ENCODE measurements around the gene EIF4G1. TPM values are rescaled to one million over a fixed set of nuclear protein-coding genes. Genes with fewer than 3 reads are reported as not detected.

EIF4G1 gene
- polyA plus RNA-seq, 1 donor from 2014 or later = 66.9 TPM

DNA sequence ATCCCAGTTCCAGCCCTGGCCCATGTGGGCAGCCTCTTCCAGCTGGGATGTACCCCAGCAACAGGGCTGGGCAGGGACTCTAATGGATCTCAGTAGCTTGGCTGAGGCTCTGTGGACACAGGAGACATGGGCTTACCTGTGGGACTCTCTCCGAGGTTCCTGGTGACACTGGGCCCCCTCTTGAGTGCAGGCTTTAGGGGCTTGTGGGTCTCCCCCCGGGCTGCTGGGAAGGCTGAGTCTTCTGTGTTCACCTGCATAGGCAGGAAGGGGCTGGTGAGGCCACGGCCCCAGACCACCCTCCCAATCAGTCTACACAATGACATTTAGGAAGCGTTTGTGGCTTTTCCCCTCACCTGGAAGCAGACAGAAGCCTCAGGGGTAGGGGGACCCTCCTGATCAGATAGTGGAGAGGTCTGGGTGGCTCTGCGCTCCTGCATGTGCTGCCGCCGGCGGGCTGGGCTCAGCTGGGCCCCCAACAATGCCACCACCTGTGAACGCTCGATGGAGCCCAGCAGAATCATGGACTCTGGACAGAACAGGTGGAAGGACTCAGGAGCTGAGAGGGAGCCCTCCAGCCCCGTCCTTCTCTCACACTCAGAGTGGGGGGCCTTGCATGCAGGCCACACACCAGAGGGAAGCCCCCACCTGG lies 38.6 kb downstream of the EIF4G1 start:
- Histone ChIP-seq H3K9ac (ENCODE audit: low read length) (no peak overlapping the region), H3K27ac (ENCODE audit: low read length) (no peak overlapping the region), H3K27me3 (ENCODE audit: insufficient read depth, low read depth, low read length) (no peaks in the 10 kb centered on the region), H2AFZ (ENCODE audit: low read depth, low read length) (no peak overlapping the region), H3K9me2 (ENCODE audit: insufficient read depth, low read length) (no peaks in the 10 kb centered on the region), H3F3A (ENCODE audit: insufficient read depth, low read length, poor library complexity, severe bottlenecking) (no peaks in the 10 kb centered on the region), H3K79me2 (replicated peaks; ENCODE audit: insufficient read depth, low read length) (no peaks in the 10 kb centered on the region), H3K9me3 (ENCODE audit: low read length) (no peaks in the 10 kb centered on the region), H3K4me2 (ENCODE audit: low read length) (no peak overlapping the region), H4K20me1 (ENCODE audit: insufficient read depth) (no peaks in the 10 kb centered on the region), H3K36me3 (ENCODE audit: insufficient read depth, low read length) (no peaks in the 10 kb centered on the region), H3K4me3 (ENCODE audit: low read length) (no peak overlapping the region)
- TF ChIP-seq TAF1 (IDR thresholded peaks at IDR 0.05; ENCODE audit: low read depth) (no peak), POLR2AphosphoS5 (IDR thresholded peaks at IDR 0.05) (no peak), RAD21 (conservative IDR thresholded peaks at IDR 0.05) (no peak), SMC3 (conservative IDR thresholded peaks at IDR 0.05; ENCODE audit: poor library complexity) (no peak)

DNA sequence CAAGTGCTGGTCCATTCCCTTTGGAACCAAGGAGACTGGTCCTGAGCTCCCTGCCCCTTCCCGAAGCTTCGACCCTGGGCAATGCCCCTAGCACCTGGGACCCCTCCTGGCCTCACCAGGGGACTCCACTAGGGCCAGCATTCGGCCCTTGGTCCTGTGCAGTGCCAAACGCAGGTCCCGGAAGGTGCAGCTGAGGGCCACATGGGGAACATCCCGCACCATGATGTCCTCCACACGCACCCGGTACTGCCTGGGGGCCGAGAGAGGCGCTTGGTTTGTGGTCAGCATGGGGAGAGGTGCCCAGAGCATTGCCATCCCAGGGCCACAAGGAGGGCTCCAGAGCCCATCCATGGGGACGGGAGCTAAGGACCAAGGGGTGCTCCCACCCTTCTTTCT lies 39.1 kb downstream of the EIF4G1 start:
- Histone ChIP-seq H3K4me3 (ENCODE audit: low read length) (no peak overlapping the region), H2AFZ (ENCODE audit: low read depth, low read length) (no peak overlapping the region), H3K9me3 (ENCODE audit: low read length) (no peaks in the 10 kb centered on the region), H3F3A (ENCODE audit: insufficient read depth, low read length, poor library complexity, severe bottlenecking) (no peaks in the 10 kb centered on the region), H3K9ac (ENCODE audit: low read length) (no peak overlapping the region), H3K27me3 (ENCODE audit: insufficient read depth, low read depth, low read length) (no peaks in the 10 kb centered on the region), H4K20me1 (ENCODE audit: insufficient read depth) (no peaks in the 10 kb centered on the region), H3K36me3 (ENCODE audit: insufficient read depth, low read length) (no peaks in the 10 kb centered on the region), H3K9me2 (ENCODE audit: insufficient read depth, low read length) (no peaks in the 10 kb centered on the region), H3K27ac (ENCODE audit: low read length) (no peak overlapping the region), H3K79me2 (replicated peaks; ENCODE audit: insufficient read depth, low read length) (no peaks in the 10 kb centered on the region), H3K4me2 (ENCODE audit: low read length) (no peak overlapping the region)
- TF ChIP-seq, protein P1, sequence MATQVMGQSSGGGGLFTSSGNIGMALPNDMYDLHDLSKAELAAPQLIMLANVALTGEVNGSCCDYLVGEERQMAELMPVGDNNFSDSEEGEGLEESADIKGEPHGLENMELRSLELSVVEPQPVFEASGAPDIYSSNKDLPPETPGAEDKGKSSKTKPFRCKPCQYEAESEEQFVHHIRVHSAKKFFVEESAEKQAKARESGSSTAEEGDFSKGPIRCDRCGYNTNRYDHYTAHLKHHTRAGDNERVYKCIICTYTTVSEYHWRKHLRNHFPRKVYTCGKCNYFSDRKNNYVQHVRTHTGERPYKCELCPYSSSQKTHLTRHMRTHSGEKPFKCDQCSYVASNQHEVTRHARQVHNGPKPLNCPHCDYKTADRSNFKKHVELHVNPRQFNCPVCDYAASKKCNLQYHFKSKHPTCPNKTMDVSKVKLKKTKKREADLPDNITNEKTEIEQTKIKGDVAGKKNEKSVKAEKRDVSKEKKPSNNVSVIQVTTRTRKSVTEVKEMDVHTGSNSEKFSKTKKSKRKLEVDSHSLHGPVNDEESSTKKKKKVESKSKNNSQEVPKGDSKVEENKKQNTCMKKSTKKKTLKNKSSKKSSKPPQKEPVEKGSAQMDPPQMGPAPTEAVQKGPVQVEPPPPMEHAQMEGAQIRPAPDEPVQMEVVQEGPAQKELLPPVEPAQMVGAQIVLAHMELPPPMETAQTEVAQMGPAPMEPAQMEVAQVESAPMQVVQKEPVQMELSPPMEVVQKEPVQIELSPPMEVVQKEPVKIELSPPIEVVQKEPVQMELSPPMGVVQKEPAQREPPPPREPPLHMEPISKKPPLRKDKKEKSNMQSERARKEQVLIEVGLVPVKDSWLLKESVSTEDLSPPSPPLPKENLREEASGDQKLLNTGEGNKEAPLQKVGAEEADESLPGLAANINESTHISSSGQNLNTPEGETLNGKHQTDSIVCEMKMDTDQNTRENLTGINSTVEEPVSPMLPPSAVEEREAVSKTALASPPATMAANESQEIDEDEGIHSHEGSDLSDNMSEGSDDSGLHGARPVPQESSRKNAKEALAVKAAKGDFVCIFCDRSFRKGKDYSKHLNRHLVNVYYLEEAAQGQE (IDR thresholded peaks at IDR 0.05; ENCODE audit: borderline replicate concordance) = no peak
- TF ChIP-seq, protein P2, sequence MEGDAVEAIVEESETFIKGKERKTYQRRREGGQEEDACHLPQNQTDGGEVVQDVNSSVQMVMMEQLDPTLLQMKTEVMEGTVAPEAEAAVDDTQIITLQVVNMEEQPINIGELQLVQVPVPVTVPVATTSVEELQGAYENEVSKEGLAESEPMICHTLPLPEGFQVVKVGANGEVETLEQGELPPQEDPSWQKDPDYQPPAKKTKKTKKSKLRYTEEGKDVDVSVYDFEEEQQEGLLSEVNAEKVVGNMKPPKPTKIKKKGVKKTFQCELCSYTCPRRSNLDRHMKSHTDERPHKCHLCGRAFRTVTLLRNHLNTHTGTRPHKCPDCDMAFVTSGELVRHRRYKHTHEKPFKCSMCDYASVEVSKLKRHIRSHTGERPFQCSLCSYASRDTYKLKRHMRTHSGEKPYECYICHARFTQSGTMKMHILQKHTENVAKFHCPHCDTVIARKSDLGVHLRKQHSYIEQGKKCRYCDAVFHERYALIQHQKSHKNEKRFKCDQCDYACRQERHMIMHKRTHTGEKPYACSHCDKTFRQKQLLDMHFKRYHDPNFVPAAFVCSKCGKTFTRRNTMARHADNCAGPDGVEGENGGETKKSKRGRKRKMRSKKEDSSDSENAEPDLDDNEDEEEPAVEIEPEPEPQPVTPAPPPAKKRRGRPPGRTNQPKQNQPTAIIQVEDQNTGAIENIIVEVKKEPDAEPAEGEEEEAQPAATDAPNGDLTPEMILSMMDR (IDR thresholded peaks at IDR 0.05; ENCODE audit: poor library complexity, severe bottlenecking) = no peak

DNA sequence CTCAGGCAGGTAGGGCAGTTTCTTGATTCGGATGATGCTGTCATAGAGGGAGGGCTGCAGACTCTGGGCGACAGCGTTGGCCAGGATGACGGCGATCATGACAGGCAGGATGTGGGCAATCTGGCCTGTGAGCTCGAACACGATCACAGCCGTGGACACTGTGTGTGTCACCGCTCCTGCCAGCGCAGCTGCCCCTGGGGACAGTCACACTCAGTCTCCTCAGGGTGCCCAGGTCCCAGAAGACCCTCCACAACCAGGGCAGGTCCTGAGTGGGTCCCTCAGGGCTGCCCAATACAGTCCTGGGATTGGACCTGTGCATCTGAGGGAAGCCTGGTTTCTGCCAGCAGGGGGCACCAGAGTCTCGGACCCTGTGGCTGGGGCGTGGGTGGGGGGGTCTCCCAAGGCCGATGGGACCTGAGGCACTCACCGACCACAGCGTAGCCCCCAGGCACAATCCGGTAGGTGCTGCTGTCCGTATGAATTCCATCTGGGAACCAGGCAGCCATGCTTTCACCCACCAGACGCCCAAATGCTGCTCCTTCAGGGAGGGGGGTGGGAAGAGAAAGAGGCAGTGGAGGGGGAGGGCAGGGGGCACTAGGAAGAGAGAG lies 39.8 kb downstream of the EIF4G1 start:
- no peaks in the 10 kb centered on the region for H4K20me1 ChIP-seq (ENCODE audit: insufficient read depth)
- H3K9me3 ChIP-seq (ENCODE audit: low read length) = no peaks in the 10 kb centered on the region
- H2AFZ ChIP-seq (ENCODE audit: low read depth, low read length) = no peak overlapping the region
- H3K9ac ChIP-seq (ENCODE audit: low read length) = no peak overlapping the region
- no peaks in the 10 kb centered on the region for H3F3A ChIP-seq (ENCODE audit: insufficient read depth, low read length, poor library complexity, severe bottlenecking)
- no peak overlapping the region for H3K4me3 ChIP-seq (ENCODE audit: low read length)
- peak; percentile 30 for TF ChIP-seq SMC3 (conservative IDR thresholded peaks at IDR 0.05; ENCODE audit: poor library complexity)
- TF ChIP-seq, protein P2 (IDR thresholded peaks at IDR 0.05; ENCODE audit: poor library complexity, severe bottlenecking) = peak; percentile 55
- TF ChIP-seq, protein P1 (IDR thresholded peaks at IDR 0.05; ENCODE audit: borderline replicate concordance) = no peak
- H3K36me3 ChIP-seq (ENCODE audit: insufficient read depth, low read length) = no peaks in the 10 kb centered on the region
- no peaks in the 10 kb centered on the region for H3K79me2 ChIP-seq (replicated peaks; ENCODE audit: insufficient read depth, low read length)
- H3K4me2 ChIP-seq (ENCODE audit: low read length) = no peak overlapping the region
- H3K27me3 ChIP-seq (ENCODE audit: insufficient read depth, low read depth, low read length) = no peaks in the 10 kb centered on the region
- no peak overlapping the region for H3K27ac ChIP-seq (ENCODE audit: low read length)
- no peaks in the 10 kb centered on the region for H3K9me2 ChIP-seq (ENCODE audit: insufficient read depth, low read length)

Measured in neural cell (in vitro differentiated cells).